Erythroblast (primary cell): Measurements from ENCODE around the gene GRAMD4.
"Not testable (repeated sequence)": the region's sequence is repeated elsewhere in the genome, so short reads cannot be mapped to it uniquely, and the experiment has no call there.

Source experiments
- GATA1 ChIP-seq: IDR thresholded peaks from 2 replicates; pipeline ENCODE4 v1.6.1; 2011; ENCODE audit warnings: low read depth, mild to moderate bottlenecking, control low read depth, low read length, moderate library complexity
- POLR2A ChIP-seq: IDR thresholded peaks from 2 replicates; pipeline ENCODE4 v1.6.1; 2011; ENCODE audit warnings: mild to moderate bottlenecking, low read length

- TF ChIP-seq POLR2A, GATA1: not testable (repeated sequence)
Observed at GRCh38 chr22:46642840-46643480, 22.8 kb downstream of the GRAMD4 start.
